AG08396 (cell line): ENCODE results near the gene DRD2.

Experiments
- DNase-seq: peaks from one replicate; pipeline ENCODE4 v3.0.0; 2012; ENCODE audit warnings: low spot score, mixed read lengths

Gene DRD2

DNA sequence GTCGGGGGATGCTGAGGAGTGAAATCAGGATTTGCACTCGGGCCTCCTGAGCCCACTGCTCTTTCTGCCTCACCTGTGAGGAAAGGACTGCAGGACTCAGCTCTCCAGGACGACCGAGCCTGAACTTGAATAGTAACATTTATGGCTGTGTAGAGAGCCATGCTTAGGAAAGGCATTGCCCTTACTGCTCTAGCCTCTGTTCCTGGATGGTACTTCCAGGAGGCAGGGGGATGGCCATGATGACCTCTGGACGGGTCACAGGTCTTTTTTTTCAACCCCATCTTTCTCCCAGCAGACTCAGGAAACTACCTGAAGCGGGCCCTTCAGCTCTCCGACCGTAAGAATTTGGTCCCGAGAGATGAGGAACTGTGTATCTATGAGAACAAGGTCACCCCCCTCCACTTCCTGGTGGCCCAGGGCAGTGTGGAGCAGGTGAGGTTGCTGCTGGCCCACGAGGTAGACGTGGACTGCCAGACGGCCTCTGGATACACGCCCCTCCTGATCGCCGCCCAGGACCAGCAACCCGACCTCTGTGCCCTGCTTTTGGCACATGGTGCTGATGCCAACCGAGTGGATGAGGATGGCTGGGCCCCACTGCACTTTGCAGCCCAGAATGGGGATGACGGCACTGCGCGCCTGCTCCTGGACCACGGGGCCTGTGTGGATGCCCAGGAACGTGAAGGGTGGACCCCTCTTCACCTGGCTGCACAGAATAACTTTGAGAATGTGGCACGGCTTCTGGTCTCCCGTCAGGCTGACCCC lies 76.3 kb downstream of the DRD2 start:
- DNase-seq, result no peak

DNA sequence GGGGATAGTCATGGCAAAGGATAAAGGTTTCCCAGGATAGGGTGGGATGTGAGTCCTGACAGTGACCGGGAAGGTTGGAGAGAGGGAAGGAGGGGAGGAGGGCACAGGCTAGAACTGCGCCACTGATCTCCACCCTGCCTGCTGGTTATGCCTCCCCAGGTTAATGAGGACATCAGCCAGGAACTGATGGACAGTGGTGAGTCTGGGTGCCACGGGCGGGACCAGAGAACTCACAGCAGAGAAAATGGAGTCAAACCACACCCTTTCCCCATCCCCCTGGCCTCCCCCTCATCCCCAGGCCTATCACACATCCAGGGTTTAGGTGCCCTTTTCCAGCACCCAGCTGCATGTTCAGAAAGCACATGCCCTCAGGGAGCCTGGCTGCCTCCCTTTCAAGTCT lies 77.4 kb downstream of the DRD2 start:
- no peak for DNase-seq

GRCh38 chr11:113397212-113397611 lies 78.0 kb downstream of the DRD2 start:
- DNase-seq, result no peak

GRCh38 chr11:113396690-113397089 lies 78.5 kb downstream of the DRD2 start:
- DNase-seq, result no peak

DNA sequence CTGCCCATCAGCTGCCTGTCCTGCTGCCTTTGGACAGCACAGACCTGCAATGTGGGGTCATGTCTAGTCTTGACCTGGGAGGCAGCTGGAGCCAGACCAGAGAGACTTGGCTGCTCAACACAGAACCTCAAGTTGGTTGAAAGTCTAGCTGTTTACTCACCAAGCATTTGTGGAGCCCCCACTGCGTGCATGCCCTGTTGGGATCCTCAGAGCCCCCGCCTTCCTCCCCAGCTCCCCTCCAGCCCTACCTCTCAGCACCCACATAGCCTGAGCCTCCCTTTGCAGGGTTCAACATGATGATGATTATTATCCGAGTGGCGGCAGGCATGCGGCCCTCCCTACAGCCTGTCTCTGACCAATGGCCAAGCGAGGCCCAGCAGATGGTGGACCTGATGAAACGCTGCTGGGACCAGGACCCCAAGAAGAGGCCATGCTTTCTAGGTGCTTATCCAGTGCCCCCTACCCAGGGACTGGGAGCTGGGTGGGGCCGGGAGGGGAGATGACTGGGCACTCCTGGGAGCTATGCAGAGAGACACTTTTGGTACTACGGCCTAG lies 79.3 kb downstream of the DRD2 start:
- DNase-seq, result no peak

GRCh38 chr11:113394919-113395318 lies 80.3 kb downstream of the DRD2 start:
- no peak for DNase-seq

DNA sequence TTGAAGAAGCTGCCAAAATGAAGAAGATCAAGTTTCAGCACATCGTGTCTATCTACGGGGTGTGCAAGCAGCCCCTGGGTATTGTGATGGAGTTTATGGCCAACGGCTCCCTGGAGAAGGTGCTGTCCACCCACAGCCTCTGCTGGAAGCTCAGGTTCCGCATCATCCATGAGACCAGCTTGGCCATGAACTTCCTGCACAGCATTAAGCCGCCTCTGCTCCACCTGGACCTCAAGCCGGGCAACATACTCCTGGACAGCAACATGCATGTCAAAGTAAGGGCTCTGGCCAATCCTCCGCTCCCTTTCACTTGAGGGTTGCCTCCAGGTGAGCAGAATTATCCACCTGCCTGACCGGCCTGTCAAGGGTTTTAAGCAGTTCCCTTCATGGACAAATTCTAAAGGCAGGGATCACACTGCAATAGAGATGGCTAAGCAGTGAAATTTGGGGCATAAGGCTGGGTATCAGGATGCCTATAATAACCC lies 81.7 kb downstream of the DRD2 start:
- no peak for DNase-seq

- DNase-seq, result no peak
Observed at GRCh38 chr11:113392236-113392921, 82.8 kb downstream of the DRD2 start.

GRCh38 chr11:113389272-113389671 lies 85.9 kb downstream of the DRD2 start:
- no peak for DNase-seq

- no peak for DNase-seq
Observed at GRCh38 chr11:113387605-113388211, 87.5 kb downstream of the DRD2 start, which contains the start of gene ANKK1. Gene ANKK1 (plus strand): TSS chr11:113387779. CDS start chr11:113387885, 106 bp downstream.

- no peak for DNase-seq
Observed at GRCh38 chr11:113386866-113387265, 88.3 kb downstream of the DRD2 start.

GRCh38 chr11:113385749-113386148 lies 89.4 kb downstream of the DRD2 start:
- no peak for DNase-seq

DNA sequence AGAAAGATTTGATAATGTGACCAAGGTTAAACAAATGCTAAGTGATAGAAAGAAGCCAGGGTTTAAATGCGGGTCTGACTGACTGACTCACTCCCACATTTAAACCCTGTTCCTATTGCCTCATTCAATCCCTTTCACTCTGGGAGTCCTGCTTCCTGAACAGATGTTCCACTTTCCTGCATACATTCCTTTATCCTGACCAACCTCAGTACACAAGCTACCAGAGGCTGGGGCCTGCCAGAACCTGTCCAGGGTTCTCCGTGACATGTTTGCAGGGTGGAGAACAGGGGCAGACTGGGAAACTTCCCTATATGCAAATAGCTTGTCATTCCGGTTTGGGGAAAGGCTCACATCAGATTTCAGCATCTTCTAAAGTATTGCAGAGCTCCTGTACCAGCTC lies 90.6 kb downstream of the DRD2 start:
- DNase-seq, result peak; percentile 86

GRCh38 chr11:113382121-113382520 lies 93.1 kb downstream of the DRD2 start:
- DNase-seq, result no peak

DNA sequence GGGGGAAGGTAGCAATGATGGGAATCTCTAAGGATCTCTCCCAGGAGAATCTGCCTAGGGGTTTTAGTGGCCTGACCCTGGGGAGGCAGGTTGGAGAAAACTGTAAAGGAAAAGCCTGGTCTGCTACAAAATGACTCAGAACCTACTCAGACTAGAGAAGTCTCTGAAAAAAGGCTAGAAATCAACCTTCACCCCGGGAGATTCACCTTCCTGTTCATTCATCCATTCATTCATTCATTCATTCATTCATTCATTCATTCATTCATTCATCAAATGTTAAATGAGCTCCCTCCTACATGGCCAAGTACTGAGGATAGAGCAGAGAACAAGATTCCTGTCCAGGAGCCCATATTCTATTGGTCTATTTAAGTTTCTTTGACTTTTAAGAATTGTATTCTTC lies 96.5 kb downstream of the DRD2 start:
- DNase-seq, result no peak

DNA sequence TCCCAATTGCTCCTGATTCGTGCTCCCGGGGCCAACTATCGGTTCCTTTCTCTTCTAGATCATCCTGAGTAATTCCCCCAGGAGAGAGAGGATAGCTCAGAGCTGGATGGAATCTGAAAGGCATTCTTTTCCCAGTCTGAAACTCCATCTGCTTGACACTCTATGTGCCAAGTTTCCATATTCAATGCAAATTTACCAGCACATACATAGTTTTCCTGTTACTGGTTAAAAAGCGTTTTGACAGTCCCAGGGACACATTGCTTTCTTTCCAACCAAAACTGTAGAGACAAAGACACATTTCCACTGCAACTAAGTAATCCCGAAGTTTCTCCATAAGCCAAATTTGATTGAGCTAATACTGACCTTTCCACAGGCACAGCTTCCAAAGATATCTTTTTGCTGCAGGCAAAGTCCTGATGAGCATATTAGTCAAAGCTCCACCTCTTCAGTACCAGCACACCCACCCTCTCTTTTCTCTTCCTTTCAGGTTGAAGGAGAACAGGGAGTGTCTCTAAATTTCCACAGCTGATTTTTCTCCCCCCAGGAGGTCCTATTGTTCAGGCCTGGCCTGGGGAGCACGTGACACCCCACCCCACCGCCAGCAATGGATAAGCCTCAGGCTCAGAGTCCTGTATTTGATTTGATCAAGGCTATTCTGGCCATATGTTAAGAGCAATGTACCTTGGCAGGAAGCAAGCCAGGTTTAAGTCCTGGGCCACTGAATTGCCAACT lies 97.4 kb downstream of the DRD2 start:
- DNase-seq, result no peak

- no peak for DNase-seq
Observed at GRCh38 chr11:113376156-113376555, 99.0 kb downstream of the DRD2 start.

GRCh38 chr11:113375402-113375801 lies 99.8 kb downstream of the DRD2 start:
- no peak for DNase-seq

- no peak for DNase-seq
Observed at GRCh38 chr11:113373981-113374560, 101.1 kb downstream of the DRD2 start.

GRCh38 chr11:113373306-113373705 lies 101.9 kb downstream of the DRD2 start:
- DNase-seq, result peak; percentile 52

- DNase-seq, result no peak
Observed at GRCh38 chr11:113372309-113372708, 102.9 kb downstream of the DRD2 start.

DNA sequence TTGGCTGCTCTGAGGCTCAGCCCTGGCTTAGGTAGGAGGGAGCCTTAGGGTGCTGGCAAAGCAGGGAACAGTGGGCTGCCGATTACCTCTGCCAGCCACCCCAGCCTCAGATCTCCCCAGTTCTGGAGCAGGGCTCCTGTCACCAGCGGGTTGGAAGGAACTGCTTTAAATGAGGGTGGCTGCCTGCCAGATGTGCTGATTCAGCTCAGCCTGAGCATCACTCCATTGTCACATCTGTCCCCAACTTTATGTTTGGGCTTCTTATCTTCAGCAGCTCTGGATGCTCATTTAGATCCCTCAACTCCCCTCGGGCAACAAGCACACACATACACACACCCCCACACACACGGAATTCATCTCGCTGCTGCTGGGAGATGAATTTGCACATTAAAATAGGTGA lies 104.6 kb downstream of the DRD2 start:
- DNase-seq, result no peak
